ENCODE results near the gene ARL15.

GRCh38 chr5:54224103-54224826 is 86.1 kb downstream of the ARL15 start:
- TF ChIP-seq GATA2 (IDR thresholded peaks at IDR 0.05; ENCODE audit: low read depth, low read length) = no peak
- no peak for TF ChIP-seq GATA3 (IDR thresholded peaks at IDR 0.05; ENCODE audit: low read depth, low read length)

Measured in SH-SY5Y (cell line).